H1 (cell line): ENCODE data around the gene KLF13. TPM values are rescaled to one million over a fixed set of nuclear protein-coding genes. Genes with fewer than 3 reads are reported as not detected.

ENCODE experiments used
- CTCF ChIA-PET: fragments of 300-600 bp; sonication (Branson Sonifier 250); formaldehyde crosslinking; loops from one replicate; lab custom pipeline; 2021; ENCODE audit not compliant: partially characterized antibody; lab: Charles Lee
- POLR2A ChIA-PET: fragments of 300-600 bp; sonication (Branson Sonifier 250); formaldehyde crosslinking; loops from one replicate; lab custom pipeline; 2021; ENCODE audit warnings: inconsistent platforms; ENCODE audit not compliant: partially characterized antibody; lab: Charles Lee
- DNase-seq, 2 experiments: peaks; one replicate each; pipeline versions ENCODE4 v3.0.0 to v3.0.0-alpha.2; 2010 to 2022; ENCODE audit warnings: low spot score in 2 of 2, low read depth in 1 of 2, mixed read lengths in 1 of 2
- FAIRE-seq: peaks from 2 replicates; lab custom pipeline; 2011; peaks lifted over from hg19 to GRCh38; lab: Jason Lieb, UNC
- H2AFZ ChIP-seq: 2 replicates; pipeline ENCODE4 v1.8.1; 2012; ENCODE audit warnings: low read length, inconsistent platforms
- H2AK5ac ChIP-seq: 2 replicates; pipeline ENCODE4 v1.6.1; 2013; ENCODE audit warnings: low read depth, low read length
- H2BK120ac ChIP-seq: replicated peaks from 2 replicates; pipeline ENCODE3; 2013; ENCODE audit warnings: low read depth, low read length, inconsistent platforms
- H2BK12ac ChIP-seq: 2 replicates; pipeline ENCODE4 v1.6.1; 2013; ENCODE audit warnings: low read depth, low read length
- H2BK15ac ChIP-seq: 2 replicates; pipeline ENCODE4 v1.6.1; 2013; ENCODE audit warnings: low read length
- H2BK20ac ChIP-seq: 2 replicates; pipeline ENCODE4 v1.6.1; 2013; ENCODE audit warnings: low read length
- H2BK5ac ChIP-seq: 2 replicates; pipeline ENCODE4 v1.6.1; 2013; ENCODE audit warnings: low read depth, low read length
- H3K14ac ChIP-seq: 2 replicates; pipeline ENCODE4 v1.6.1; 2013; ENCODE audit warnings: inconsistent platforms; ENCODE audit not compliant: insufficient read length
- H3K18ac ChIP-seq: 2 replicates; pipeline ENCODE4 v1.6.1; 2013; ENCODE audit warnings: low read length; ENCODE audit errors: extremely low read depth
- H3K23ac ChIP-seq: 2 replicates; pipeline ENCODE4 v1.6.1; 2013; ENCODE audit warnings: inconsistent platforms; ENCODE audit not compliant: insufficient read length
- H3K23me2 ChIP-seq: 2 replicates; pipeline ENCODE4 v1.6.1; 2013; ENCODE audit warnings: low read depth, low read length
- H3K27ac ChIP-seq: 2 replicates; pipeline ENCODE4 v1.6.1; 2011; ENCODE audit warnings: low read depth, low read length, inconsistent platforms
- H3K27me3 ChIP-seq, 4 experiments: replicated peaks in 1 of 4; 1 replicate in 1 of 4; 2 replicates in 3 of 4; pipeline versions ENCODE4 v1.6.1 to v1.8.1; 2011 to 2013; ENCODE audit warnings: low read length in 3 of 4, mild to moderate bottlenecking in 3 of 4, inconsistent platforms in 2 of 4, mixed read lengths in 2 of 4, moderate library complexity in 1 of 4; ENCODE audit not compliant: control insufficient read depth in 3 of 4, insufficient read depth in 3 of 4; ENCODE audit errors: extremely low read depth in 1 of 4
- H3K36me3 ChIP-seq, 4 experiments: 2 replicates each; pipeline versions ENCODE4 v1.6.1 to v1.8.1; 2011 to 2013; ENCODE audit warnings: mild to moderate bottlenecking in 4 of 4, low read length in 3 of 4, moderate library complexity in 2 of 4, control low read depth in 1 of 4, inconsistent platforms in 1 of 4; ENCODE audit not compliant: insufficient read depth in 4 of 4, control insufficient read depth in 2 of 4
- H3K4ac ChIP-seq: replicated peaks from 2 replicates; pipeline ENCODE3; 2013; ENCODE audit warnings: low read length, low read depth, mixed read lengths, inconsistent platforms; ENCODE audit not compliant: insufficient read length
- H3K4me1 ChIP-seq, 4 experiments: replicated peaks in 1 of 4; 1 replicate in 1 of 4; 2 replicates in 3 of 4; pipeline versions ENCODE4 v1.6.1 to v1.8.1; 2011 to 2013; ENCODE audit warnings: low read length in 3 of 4, inconsistent platforms in 2 of 4, mixed read lengths in 1 of 4; ENCODE audit not compliant: insufficient read depth in 4 of 4, control insufficient read depth in 3 of 4
- H3K4me2 ChIP-seq, 2 experiments: 2 replicates each; pipeline versions ENCODE4 v1.6.1 to v1.8.1; 2011 to 2013; ENCODE audit warnings: low read depth in 2 of 2, low read length in 2 of 2, control low read depth in 1 of 2, inconsistent platforms in 1 of 2, mild to moderate bottlenecking in 1 of 2; ENCODE audit not compliant: insufficient read depth in 1 of 2
- H3K4me3 ChIP-seq, 4 experiments: fragments of 200-600, 300-600 bp in 1 of 4; sonication (generic), shearing (Covaris generic), sonication (Bioruptor Twin) in 1 of 4; 2 replicates each; pipeline versions ENCODE4 v1.5.1 to v1.8.1; 2011 to 2016; ENCODE audit warnings: low read length in 4 of 4, low read depth in 3 of 4, control low read depth in 2 of 4, inconsistent platforms in 2 of 4, mild to moderate bottlenecking in 2 of 4, mixed read lengths in 1 of 4, moderate library complexity in 1 of 4; ENCODE audit not compliant: insufficient read depth in 2 of 4; ENCODE audit errors: extremely low read depth in 1 of 4
- H3K56ac ChIP-seq: replicated peaks from 2 replicates; pipeline ENCODE3; 2013; ENCODE audit warnings: low read depth, mild to moderate bottlenecking, mixed read lengths, low read length, inconsistent platforms; ENCODE audit not compliant: insufficient read length
- H3K79me1 ChIP-seq: 2 replicates; pipeline ENCODE4 v1.6.1; 2013; ENCODE audit warnings: low read depth, low read length, control low read depth
- H3K79me2 ChIP-seq, 2 experiments: 2 replicates each; pipeline versions ENCODE4 v1.6.1 to v1.8.1; 2012 to 2013; ENCODE audit warnings: low read length in 2 of 2, mild to moderate bottlenecking in 2 of 2, inconsistent platforms in 1 of 2; ENCODE audit not compliant: insufficient read depth in 2 of 2, control insufficient read depth in 1 of 2
- H3K9ac ChIP-seq, 4 experiments: replicated peaks in 1 of 4; 1 replicate in 1 of 4; 2 replicates in 3 of 4; pipeline versions ENCODE4 v1.6.1 to v1.8.1; 2011 to 2013; ENCODE audit warnings: low read depth in 3 of 4, low read length in 3 of 4, control low read depth in 2 of 4, mild to moderate bottlenecking in 2 of 4, moderate library complexity in 2 of 4, inconsistent platforms in 1 of 4; ENCODE audit errors: extremely low read depth in 1 of 4
- H3K9me3 ChIP-seq, 2 experiments: 2 replicates each; pipeline versions ENCODE4 v1.6.1 to v1.8.1; 2012 to 2013; ENCODE audit warnings: mild to moderate bottlenecking in 2 of 2, moderate library complexity in 2 of 2, control low read depth in 1 of 2, inconsistent platforms in 1 of 2, low read depth in 1 of 2, low read length in 1 of 2, mixed read lengths in 1 of 2; ENCODE audit not compliant: insufficient read depth in 2 of 2
- H4K20me1 ChIP-seq, 2 experiments: replicated peaks in 1 of 2; 2 replicates each; pipeline versions ENCODE3 to v1.8.1; 2011 to 2013; ENCODE audit warnings: inconsistent platforms in 2 of 2, low read length in 2 of 2, mild to moderate bottlenecking in 1 of 2; ENCODE audit not compliant: insufficient read depth in 2 of 2, control insufficient read depth in 1 of 2
- H4K5ac ChIP-seq: 2 replicates; pipeline ENCODE4 v1.6.1; 2013; ENCODE audit warnings: low read length, low read depth, mixed read lengths, inconsistent platforms; ENCODE audit not compliant: insufficient read length
- H4K8ac ChIP-seq: 2 replicates; pipeline ENCODE4 v1.8.0; 2013; ENCODE audit warnings: mild to moderate bottlenecking, moderate library complexity, low read length, inconsistent platforms; ENCODE audit not compliant: insufficient read depth; ENCODE audit errors: extremely low read depth
- H4K91ac ChIP-seq: replicated peaks from 2 replicates; pipeline ENCODE3; 2013; ENCODE audit warnings: low read length, mixed read lengths, inconsistent platforms; ENCODE audit not compliant: insufficient read length
- ASH2L ChIP-seq: fragments of 200-600, 300-600 bp; sonication (generic); IDR thresholded peaks from one replicate; pipeline ENCODE4 v1.7.1; 2017; ENCODE audit warnings: low read length
- EGR1 ChIP-seq: IDR thresholded peaks from 2 replicates; pipeline ENCODE4 v1.6.1; 2011; ENCODE audit warnings: low read depth, low read length, borderline replicate concordance
- EP300 ChIP-seq, 2 experiments: IDR thresholded peaks; 1 replicate in 1 of 2; 2 replicates in 1 of 2; pipeline ENCODE4 v1.6.1; 2011 to 2012; ENCODE audit warnings: low read depth in 2 of 2, low read length in 2 of 2, mild to moderate bottlenecking in 2 of 2, borderline replicate concordance in 1 of 2, inconsistent platforms in 1 of 2, moderate library complexity in 1 of 2
- HDAC2 ChIP-seq, 2 experiments: fragments of 300-600 bp in 1 of 2; sonication (generic) in 1 of 2; IDR thresholded peaks; 2 replicates each; pipeline ENCODE4 v1.6.1; 2011 to 2012; ENCODE audit warnings: low read depth in 2 of 2, low read length in 2 of 2, mild to moderate bottlenecking in 2 of 2, moderate library complexity in 2 of 2, borderline replicate concordance in 1 of 2, inconsistent platforms in 1 of 2
- KDM4A ChIP-seq: IDR thresholded peaks from one replicate; pipeline ENCODE4 v1.7.1; 2012; ENCODE audit warnings: low read depth, mild to moderate bottlenecking, moderate library complexity, low read length, inconsistent platforms; ENCODE audit not compliant: severe bottlenecking
- RAD21 ChIP-seq, 2 experiments: IDR thresholded peaks in 1 of 2; conservative IDR thresholded peaks in 1 of 2; 2 replicates each; pipeline ENCODE4 v1.6.1; 2011; ENCODE audit warnings: low read depth in 2 of 2, low read length in 2 of 2, improper control_type of control experiment in 1 of 2, inconsistent platforms in 1 of 2, mild to moderate bottlenecking in 1 of 2, moderate library complexity in 1 of 2
- SIX5 ChIP-seq: IDR thresholded peaks from 2 replicates; pipeline ENCODE4 v1.6.1; 2011; ENCODE audit warnings: mild to moderate bottlenecking, low read depth, low read length
- TBP ChIP-seq: IDR thresholded peaks from 2 replicates; pipeline ENCODE4 v1.6.1; 2011; ENCODE audit warnings: low read depth, low read length, improper control_type of control experiment
- WGBS, 2 experiments: shearing (Covaris generic) in 1 of 2; methylation state at CpG; one replicate each; pipeline versions ENCODE4 v1.1.6 to v1.1.7; 2013 to 2015; ENCODE audit warnings: low lambda C conversion rate in 2 of 2, mixed read lengths in 2 of 2, inconsistent platforms in 1 of 2, low coverage in 1 of 2, missing lambda C conversion rate in 1 of 2; ENCODE audit not compliant: insufficient replicate concordance in 2 of 2, insufficient coverage in 1 of 2, insufficient read length in 1 of 2; ENCODE audit errors: extremely low coverage in 1 of 2, missing lambda C conversion rate in 1 of 2; 5-methylcytosine and 5-hydroxymethylcytosine counted together
- polyA plus RNA-seq, 7 experiments: library from polyadenylated mRNA; depleted of rRNA in 3 of 7; stranded (reverse) in 5 of 7; unstranded in 2 of 7; fragments of >200 nt in 5 of 7; fragments of 200-250 nt in 2 of 7; gene quantifications; 1 replicate in 5 of 7; 2 replicates in 1 of 7; 4 replicates in 1 of 7; pipeline versions ENCODE4 v1.2.1 to v1.2.3, GENCODE V29; 2011 to 2013; ENCODE audit warnings: missing spikeins in 2 of 7, mixed read lengths in 2 of 7
- total RNA-seq: library from RNA; stranded (reverse); fragmentation: NEBNext Ultra II Directional; extraction: Animal tissue kit (Norgen Biotek cat#: 25700); gene quantifications from 2 replicates; pipeline ENCODE4 v1.2.1, GENCODE V29; 2021
- TF ChIP-seq, protein P1 (sequence below): IDR thresholded peaks from 2 replicates; pipeline ENCODE4 v1.6.1; 2012; ENCODE audit warnings: inconsistent platforms

KLF13 gene
- total and polyA plus RNA-seq, 2 of the 8 experiments (the other 6 are each of a cell fraction or from before 2014, with no cell fraction given) = 18.3 to 33.4 TPM

DNA sequence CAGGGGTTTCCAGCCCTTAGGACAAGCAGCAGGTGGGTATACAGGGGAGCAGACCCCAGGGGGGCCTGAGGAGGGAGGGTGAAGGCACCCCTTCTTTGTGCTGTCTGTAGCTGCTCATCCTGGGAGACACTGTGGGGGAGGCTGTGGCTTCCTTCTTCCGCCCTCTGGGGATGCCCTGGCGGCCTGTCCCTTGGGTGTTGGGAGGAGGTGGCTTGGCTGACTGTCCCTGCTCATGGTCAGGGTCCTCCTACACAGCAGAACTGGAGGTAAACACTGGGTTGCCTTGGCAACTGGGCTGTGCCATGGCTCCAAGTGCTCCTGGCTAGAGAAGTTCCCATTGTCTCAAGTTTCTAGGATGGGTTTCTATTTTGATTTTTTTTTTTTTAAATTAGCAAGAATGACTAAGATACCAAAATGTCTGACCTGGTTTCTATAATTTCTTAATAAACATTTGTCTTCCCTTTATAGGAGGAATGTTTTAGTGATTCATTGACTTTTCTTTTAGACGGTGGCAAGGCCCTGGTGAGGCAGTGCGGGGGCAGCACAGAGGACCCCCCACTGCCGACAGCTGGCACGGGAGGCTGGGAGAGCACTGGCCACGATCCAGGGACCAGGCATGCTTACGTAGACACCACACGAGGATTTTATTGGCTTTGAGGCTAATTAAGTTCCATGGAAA is 12.4 kb downstream of the KLF13 start:
- Histone ChIP-seq H2AK5ac (no peak overlapping the region), H3K4me3 (no peak overlapping the region), H3K18ac (no peak overlapping the region), H3K4me1 (peaks cover 0 to 15% (median under 1%) of the 10 kb centered on the region in 4 experiments; a peak in 4 of 7 replicates), H2BK120ac (no peak overlapping the region), H3K79me1 (peaks cover 31% of the 10 kb centered on the region), H3K56ac (no peak overlapping the region), H3K14ac (no peak overlapping the region), H3K36me3 (no peaks in the 10 kb centered on the region), H2BK20ac (no peak overlapping the region), H2BK5ac (0 out of 2 replicates have a peak overlapping the region, but pooled peaks have one; percentile 7), H4K5ac (no peak overlapping the region), H4K20me1 (peaks cover 27 to 58% of the 10 kb centered on the region in 2 experiments), H3K27ac (0 out of 2 replicates have a peak overlapping the region, but pooled peaks have one; percentile 21), H4K91ac (no peak overlapping the region), H3K23me2 (no peaks in the 10 kb centered on the region), H2BK12ac (no peak overlapping the region), H3K4me2 (no peak overlapping the region), H4K8ac (no peak overlapping the region), H2BK15ac (no peak overlapping the region), H3K9ac (no peak overlapping the region), H3K4ac (no peak overlapping the region), H2AFZ (no peak overlapping the region), H3K23ac (no peak overlapping the region), H3K9me3 (no peaks in the 10 kb centered on the region), H3K27me3 (no peaks in the 10 kb centered on the region), H3K79me2 (peaks cover 4 to 94% of the 10 kb centered on the region in 2 experiments; a peak in 3 of 4 replicates)
- WGBS, 2 experiments = 85% methylated on average over 9 of the region's 9 CpGs; no CpG with 5 or more reads in 1 of the 2 experiments
- CTCF ChIA-PET = interaction anchor here (0.8 to 1.1 kb wide), 2 partner anchors 8 to 10 kb away, joined by 3 to 5 read pairs; no protein-coding TSS in a partner anchor
- POLR2A ChIA-PET = interaction anchor here (1.3 kb wide), 1 partner anchor 18 kb away, joined by 3 read pairs; no protein-coding TSS in a partner anchor
- no peak for FAIRE-seq
- no peak for DNase-seq
- TF ChIP-seq ASH2L (no peak), TBP (no peak), EP300 (IDR thresholded peaks at IDR 0.05; ENCODE audit: borderline replicate concordance in 1 of 2, low read depth in 2 of 2, low read length in 2 of 2) (no peak), HDAC2 (IDR thresholded peaks at IDR 0.05; ENCODE audit: borderline replicate concordance in 1 of 2, low read depth in 2 of 2, low read length in 2 of 2) (no peak), EGR1 (no peak), RAD21 (IDR thresholded peaks at IDR 0.05 in 1 of 2, conservative IDR thresholded peaks at IDR 0.05 in 1 of 2; ENCODE audit: low read depth in 2 of 2, low read length in 2 of 2) (no peak), KDM4A (no peak), SIX5 (no peak)
- TF ChIP-seq, protein P1, sequence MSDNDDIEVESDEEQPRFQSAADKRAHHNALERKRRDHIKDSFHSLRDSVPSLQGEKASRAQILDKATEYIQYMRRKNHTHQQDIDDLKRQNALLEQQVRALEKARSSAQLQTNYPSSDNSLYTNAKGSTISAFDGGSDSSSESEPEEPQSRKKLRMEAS = no peak
- TF ChIP-seq, all 59 proteins: peak for 0
